K562 (cell line): ENCODE data around the gene STOM. TPM values are rescaled to one million over a fixed set of nuclear protein-coding genes. Genes with fewer than 3 reads are reported as not detected.
A peak's percentile ranks its signal among the peaks of the same experiment; 100 is the strongest.

Experiments used
- ATAC-seq: fragments of 200-7000 bp; cut with Tn5 transposase; 3 replicates; pipeline ENCODE4 v1.9.1; 2020; ENCODE audit warnings: moderate library complexity
- BruUV-seq: library from RNA; stranded (reverse); fragments of 400-500 nt; replicated peaks from 2 replicates; lab custom pipeline; 2021; lab: Mats Ljungman, UMichigan
- CTCF ChIA-PET: fragments of 300-600 bp; formaldehyde crosslinking; extraction: SDS; loops from one replicate; lab custom pipeline; 2021; ENCODE audit warnings: low intra/inter-chr PET ratio; lab: Yijun Ruan, JAX
- POLR2A ChIA-PET: fragments of 300-600, 350-650 bp; sonication (Branson Sonifier 250); formaldehyde crosslinking; extraction: SDS; loops from one replicate; lab custom pipeline; 2021; ENCODE audit warnings: antibody characterized with exemption, inconsistent platforms; lab: Yijun Ruan, JAX
- DNase-seq, 4 experiments: peaks; one replicate each; pipeline versions ENCODE4 v3.0.0 to v3.0.0-alpha.2; 2011 to 2018; ENCODE audit warnings: low spot score in 3 of 4, mixed read lengths in 3 of 4; ENCODE audit errors: extremely low read depth in 1 of 4
- FAIRE-seq: peaks from 2 replicates; lab custom pipeline; 2011; peaks lifted over from hg19 to GRCh38; lab: Jason Lieb, UNC
- H2AFZ ChIP-seq: 2 replicates; pipeline ENCODE4 v1.6.0; 2011; ENCODE audit warnings: low read depth, low read length, control low read depth, inconsistent platforms
- H3K27ac ChIP-seq: fragments of 200-600 bp; 3 replicates; pipeline ENCODE4 v1.8.0; 2011; ENCODE audit warnings: low read depth, mild to moderate bottlenecking, control low read depth, inconsistent platforms, low read length, moderate library complexity, mixed read lengths; ENCODE audit errors: extremely low read depth
- H3K27me3 ChIP-seq, 2 experiments: fragments of 300-600 bp in 1 of 2; 2 replicates in 1 of 2; 3 replicates in 1 of 2; pipeline versions ENCODE4 v1.6.0 to v1.8.0; 2011; ENCODE audit warnings: inconsistent platforms in 2 of 2, low read length in 2 of 2, mild to moderate bottlenecking in 1 of 2, mixed read lengths in 1 of 2, moderate library complexity in 1 of 2; ENCODE audit not compliant: control insufficient read depth in 2 of 2, insufficient read depth in 2 of 2
- H3K36me3 ChIP-seq: fragments of 300-600 bp; 3 replicates; pipeline ENCODE4 v1.8.0; 2011; ENCODE audit warnings: mild to moderate bottlenecking, low read length, inconsistent platforms; ENCODE audit not compliant: control insufficient read depth, insufficient read depth
- H3K4me1 ChIP-seq, 2 experiments: fragments of 200-600 bp in 1 of 2; replicated peaks in 1 of 2; 2 replicates in 1 of 2; 3 replicates in 1 of 2; pipeline versions ENCODE4 v1.5.1 to v1.8.0; 2011; ENCODE audit warnings: inconsistent platforms in 2 of 2, low read length in 2 of 2, mild to moderate bottlenecking in 1 of 2, mixed read lengths in 1 of 2, moderate library complexity in 1 of 2; ENCODE audit not compliant: control insufficient read depth in 2 of 2, insufficient read depth in 2 of 2
- H3K4me2 ChIP-seq: 2 replicates; pipeline ENCODE4 v1.6.1; 2011; ENCODE audit warnings: low read length, control low read depth, inconsistent platforms, mixed read lengths; ENCODE audit not compliant: insufficient read depth
- H3K4me3 ChIP-seq: fragments of 200-600 bp; sonication (generic), shearing (Covaris generic); 2 replicates; pipeline ENCODE4 v1.5.1; 2016; ENCODE audit warnings: control low read depth, inconsistent platforms
- H3K79me2 ChIP-seq: fragments of 200-600 bp; 3 replicates; pipeline ENCODE4 v1.8.0; 2011; ENCODE audit warnings: low read length, inconsistent platforms; ENCODE audit not compliant: control insufficient read depth, insufficient read depth
- H3K9ac ChIP-seq, 2 experiments: 2 replicates each; pipeline versions ENCODE4 v1.6.0 to v1.6.1; 2011; ENCODE audit warnings: low read depth in 2 of 2, low read length in 2 of 2, control low read depth in 1 of 2, inconsistent platforms in 1 of 2, mild to moderate bottlenecking in 1 of 2, mixed read lengths in 1 of 2; ENCODE audit not compliant: insufficient read depth in 1 of 2
- H3K9me1 ChIP-seq: one replicate; pipeline ENCODE4 v1.6.0; 2011; ENCODE audit warnings: inconsistent platforms, mild to moderate bottlenecking, low read length, moderate library complexity; ENCODE audit not compliant: control insufficient read depth, insufficient read depth
- H3K9me3 ChIP-seq: replicated peaks from 2 replicates; pipeline ENCODE4 v1.5.1; 2011; ENCODE audit warnings: low read depth, low read length, inconsistent platforms; ENCODE audit not compliant: control insufficient read depth, insufficient read depth
- H4K20me1 ChIP-seq: replicated peaks from 2 replicates; pipeline ENCODE4 v1.6.1; 2011; ENCODE audit warnings: low read length, inconsistent platforms, mixed read lengths; ENCODE audit not compliant: control insufficient read depth, insufficient read depth
- CEBPB ChIP-seq: fragments of 450-650 bp; IDR thresholded peaks from 2 replicates; pipeline ENCODE4 v1.6.1; 2016; ENCODE audit warnings: missing genetic modification characterization, missing compliant biosample characterization
- DPF2 ChIP-seq: fragments of 450-650 bp; IDR thresholded peaks from 2 replicates; pipeline ENCODE4 v1.6.1; 2016
- HSF4 ChIP-seq: fragments of 250-450 bp; sonication (Bioruptor Pico); IDR thresholded peaks from 2 replicates; pipeline ENCODE4 v2.1.2; 2022; ENCODE audit warnings: mild to moderate bottlenecking, moderate library complexity, borderline replicate concordance
- KLF1 ChIP-seq: fragments of 450-650 bp; IDR thresholded peaks from 2 replicates; pipeline ENCODE4 v1.6.1; 2016; ENCODE audit warnings: missing genetic modification characterization, missing compliant biosample characterization
- PRMT5 ChIP-seq: sonication (generic); formaldehyde crosslinking; IDR thresholded peaks from 2 replicates; pipeline ENCODE4 v1.5.0; 2020; ENCODE audit warnings: missing genetic modification reagents
- SMARCA4 ChIP-seq: fragments of 450-650 bp; IDR thresholded peaks from 2 replicates; pipeline ENCODE4 v1.6.1; 2016
- SMARCC2 ChIP-seq: fragments of 450-650 bp; IDR thresholded peaks from 2 replicates; pipeline ENCODE4 v1.6.1; 2017; ENCODE audit warnings: antibody characterized with exemption, moderate library complexity, mild to moderate bottlenecking, low read depth
- SP1 ChIP-seq: sonication (generic); formaldehyde crosslinking; IDR thresholded peaks from 2 replicates; pipeline ENCODE4 v1.8.1; 2022; ENCODE audit warnings: mild to moderate bottlenecking, missing genetic modification reagents
- ZEB2 ChIP-seq: fragments of 450-650 bp; IDR thresholded peaks from 2 replicates; pipeline ENCODE4 v1.6.1; 2016
- ZKSCAN1 ChIP-seq: fragments of 150-350 bp; IDR thresholded peaks from 2 replicates; pipeline ENCODE4 v1.6.1; 2016; ENCODE audit warnings: low read depth, low read length
- ZNF830 ChIP-seq: fragments of 250-450 bp; sonication (Bioruptor Pico); IDR thresholded peaks from 2 replicates; pipeline ENCODE4 v1.5.0; 2021; ENCODE audit warnings: mild to moderate bottlenecking
- WGBS: fragments of 100-300 bp; shearing (Covaris generic); methylation state at CpG from one replicate; pipeline ENCODE4 v1.1.6; 2016; ENCODE audit warnings: low coverage, mixed read lengths; ENCODE audit not compliant: insufficient coverage; ENCODE audit errors: missing lambda C conversion rate; 5-methylcytosine and 5-hydroxymethylcytosine counted together
- in situ Hi-C: fragments of 300-500 bp; cut with MboI; formaldehyde crosslinking; loops from 4 replicates; pipeline ENCODE4 v1.15.0; 2018; ENCODE audit warnings: inconsistent platforms, mixed read lengths
- intact Hi-C: fragments of 100-400 bp; cut with micrococcal nuclease; formaldehyde crosslinking; loops from 2 replicates; pipeline ENCODE4 v1.14.2; 2022
- polyA plus RNA-seq, 8 experiments: library from polyadenylated mRNA; depleted of rRNA in 4 of 8; stranded (reverse) in 5 of 8; unstranded in 3 of 8; fragments of >200 nt; fragmentation: Nextera tagmentation in 2 of 8; fragmentation: Illumina TruSeq in 1 of 8; extraction: Ambion mirVana in 2 of 8; extraction: Trizol in 1 of 8; gene quantifications; 2 replicates each; pipeline versions ENCODE4 v1.2.1 to v1.2.3, GENCODE V29; 2011 to 2014; ENCODE audit warnings: inconsistent platforms in 1 of 8, missing spikeins in 1 of 8
- total RNA-seq, 7 experiments: library from RNA; depleted of rRNA in 6 of 7; stranded (reverse); fragments of >200 nt in 6 of 7; fragmentation: Illumina TruSeq in 2 of 7; extraction: Trizol in 2 of 7; gene quantifications; 2 replicates each; pipeline versions ENCODE4 v1.2.1 to v1.2.3, GENCODE V29; 2011 to 2021; ENCODE audit warnings: low replicate concordance in 1 of 7
- TF ChIP-seq, protein P1 (sequence below): fragments of 450-650 bp; formaldehyde crosslinking; IDR thresholded peaks from 2 replicates; pipeline ENCODE4 v1.4.0; 2022; ENCODE audit warnings: missing genetic modification characterization
- TF ChIP-seq, protein P2 (sequence below): fragments of 250-450 bp; sonication (Bioruptor Pico); IDR thresholded peaks from 2 replicates; pipeline ENCODE4 v1.4.0; 2020; ENCODE audit warnings: borderline replicate concordance

STOM gene
- total and polyA plus RNA-seq, 9 of the 15 experiments (the other 6 are each of a cell fraction or from before 2014, with no cell fraction given): 23.2 to 140 (median 43.9) TPM

DNA sequence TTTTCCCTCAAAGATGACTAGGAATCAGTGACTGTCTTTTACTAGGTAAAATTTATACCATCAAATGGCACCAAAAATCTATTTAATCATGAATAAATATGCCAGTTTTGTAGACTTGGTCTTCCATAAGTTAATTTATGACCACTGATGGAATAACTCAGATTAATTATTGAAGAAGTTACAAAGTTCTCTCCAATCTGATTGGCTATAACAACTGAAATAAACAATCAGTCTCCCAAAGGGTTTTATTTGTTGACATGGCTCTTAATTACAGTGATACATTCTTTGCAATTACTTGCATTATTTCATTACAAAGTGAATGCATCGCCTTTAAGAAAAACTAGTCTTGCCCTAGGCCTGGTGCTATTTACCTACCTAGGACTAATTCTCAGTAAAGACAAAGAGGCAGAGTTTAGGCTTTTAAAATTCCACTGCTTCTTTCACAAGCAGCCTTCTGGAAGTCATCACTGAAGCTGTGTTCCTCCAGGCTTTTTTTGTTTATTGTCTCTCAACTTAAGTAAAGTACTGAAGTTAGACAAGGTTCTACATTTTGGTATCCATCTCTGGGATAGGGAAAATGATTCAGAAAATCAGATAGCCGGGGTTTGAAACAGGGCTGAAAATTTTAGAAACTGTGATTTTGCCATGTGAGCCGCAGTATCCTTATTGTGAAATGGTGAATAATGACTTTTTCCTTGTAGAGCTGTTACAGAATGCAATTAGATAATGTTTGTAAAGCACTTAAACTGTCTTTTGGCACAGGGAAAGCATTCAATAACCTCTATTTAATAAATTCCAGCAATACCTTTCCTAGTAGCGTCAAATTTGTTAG, 2.5 kb downstream of the STOM start:
- Histone ChIP-seq H3K27ac (no peak overlapping the region), H3K4me3 (no peak overlapping the region), H3K9ac (no peak overlapping the region), H3K9me3 (no peaks in the 10 kb centered on the region), H4K20me1 (no peaks in the 10 kb centered on the region), H3K27me3 (no peaks in the 10 kb centered on the region), H3K4me2 (no peak overlapping the region), H2AFZ (no peak overlapping the region), H3K4me1 (peaks cover 18 to 23% of the 10 kb centered on the region in 2 experiments), H3K79me2 (peaks cover 68% of the 10 kb centered on the region), H3K9me1 (no peaks in the 10 kb centered on the region), H3K36me3 (peaks cover 7% of the 10 kb centered on the region; the same call in 1 of the 3 replicates)
- no TSS peak for BruUV-seq
- 80% methylated on average over 4 of the region's 4 CpGs for WGBS
- CTCF ChIA-PET: no interaction called here
- intact Hi-C loops (no loop called here), in situ Hi-C loops (no loop called here)
- ATAC-seq (no peak), DNase-seq (no peak), FAIRE-seq (no peak)
- TF ChIP-seq HSF4 (CRISPR knock-in tag) (no peak), CEBPB (peak; percentile 22; the same call in 1 of the 2 replicates)
- POLR2A ChIA-PET: interaction anchor here (0.8 kb wide), 1 partner anchor 17 kb away, joined by 3 read pairs; no protein-coding TSS in a partner anchor

GRCh38 chr9:121366611-121367192, 3.3 kb downstream of the STOM start:
- WGBS: 61% methylated on average over 5 of the region's 5 CpGs
- Histone ChIP-seq H4K20me1 (no peaks in the 10 kb centered on the region), H3K9ac (no peak overlapping the region), H3K36me3 (peaks cover 7% of the 10 kb centered on the region; the same call in 1 of the 3 replicates), H2AFZ (no peak overlapping the region), H3K27me3 (no peaks in the 10 kb centered on the region), H3K4me1 (peaks cover 15% of the 10 kb centered on the region in 2 experiments), H3K79me2 (peaks cover 62% of the 10 kb centered on the region), H3K9me3 (no peaks in the 10 kb centered on the region), H3K9me1 (no peaks in the 10 kb centered on the region), H3K4me3 (no peak overlapping the region), H3K4me2 (no peak overlapping the region), H3K27ac (no peak overlapping the region)
- ATAC-seq: no peak
- POLR2A ChIA-PET: interaction anchor here (0.7 kb wide), 1 partner anchor 765 kb away, joined by 4 read pairs; no protein-coding TSS in a partner anchor
- no TSS peak for BruUV-seq
- CTCF ChIA-PET: interaction anchor here (0.7 kb wide), 1 partner anchor 637 kb away, joined by 4 read pairs; no protein-coding TSS in a partner anchor
- no peak for DNase-seq
- FAIRE-seq: no peak
- intact Hi-C loops: no loop called here
- in situ Hi-C loops: no loop called here
- TF ChIP-seq ZNF830 (no peak), SP1 (CRISPR knock-in tag) (no peak), SMARCC2 (no peak), ZKSCAN1 (peak; percentile 74; the same call in 1 of the 2 replicates), ZEB2 (no peak), DPF2 (no peak), KLF1 (no peak), PRMT5 (CRISPR knock-in tag) (no peak), SMARCA4 (no peak)
- TF ChIP-seq, protein P1, sequence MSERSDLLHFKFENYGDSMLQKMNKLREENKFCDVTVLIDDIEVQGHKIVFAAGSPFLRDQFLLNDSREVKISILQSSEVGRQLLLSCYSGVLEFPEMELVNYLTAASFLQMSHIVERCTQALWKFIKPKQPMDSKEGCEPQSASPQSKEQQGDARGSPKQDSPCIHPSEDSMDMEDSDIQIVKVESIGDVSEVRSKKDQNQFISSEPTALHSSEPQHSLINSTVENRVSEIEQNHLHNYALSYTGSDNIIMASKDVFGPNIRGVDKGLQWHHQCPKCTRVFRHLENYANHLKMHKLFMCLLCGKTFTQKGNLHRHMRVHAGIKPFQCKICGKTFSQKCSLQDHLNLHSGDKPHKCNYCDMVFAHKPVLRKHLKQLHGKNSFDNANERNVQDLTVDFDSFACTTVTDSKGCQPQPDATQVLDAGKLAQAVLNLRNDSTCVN (CRISPR knock-in tag): no peak
- TF ChIP-seq, protein P2, sequence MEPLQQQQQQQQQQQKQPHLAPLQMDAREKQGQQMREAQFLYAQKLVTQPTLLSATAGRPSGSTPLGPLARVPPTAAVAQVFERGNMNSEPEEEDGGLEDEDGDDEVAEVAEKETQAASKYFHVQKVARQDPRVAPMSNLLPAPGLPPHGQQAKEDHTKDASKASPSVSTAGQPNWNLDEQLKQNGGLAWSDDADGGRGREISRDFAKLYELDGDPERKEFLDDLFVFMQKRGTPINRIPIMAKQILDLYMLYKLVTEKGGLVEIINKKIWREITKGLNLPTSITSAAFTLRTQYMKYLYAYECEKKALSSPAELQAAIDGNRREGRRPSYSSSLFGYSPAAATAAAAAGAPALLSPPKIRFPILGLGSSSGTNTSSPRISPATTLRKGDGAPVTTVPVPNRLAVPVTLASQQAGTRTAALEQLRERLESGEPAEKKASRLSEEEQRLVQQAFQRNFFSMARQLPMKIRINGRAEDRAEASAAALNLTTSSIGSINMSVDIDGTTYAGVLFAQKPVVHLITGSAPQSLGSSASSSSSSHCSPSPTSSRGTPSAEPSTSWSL (CRISPR knock-in tag): no peak
